Activated naive CD4-positive, alpha-beta T cell treated with anti-CD3 and anti-CD28 coated beads, Interleukin-2, amount 50 U/mL, for 24 hours (primary cell): Measurements from ENCODE around the gene PDE7B.

Experiments used
- H3K27ac Mint-ChIP-seq: one replicate; pipeline ENCODE4 v1.8.0; 2021; ENCODE audit warnings: mild to moderate bottlenecking, mixed read lengths
- H3K27me3 Mint-ChIP-seq: one replicate; pipeline ENCODE4 v1.8.0; 2021; ENCODE audit warnings: mixed read lengths
- H3K36me3 Mint-ChIP-seq: one replicate; pipeline ENCODE4 v1.8.0; 2021; ENCODE audit warnings: mixed read lengths
- H3K4me1 Mint-ChIP-seq: one replicate; pipeline ENCODE4 v1.8.0; 2021; ENCODE audit warnings: mixed read lengths
- H3K4me3 Mint-ChIP-seq: one replicate; pipeline ENCODE4 v1.8.0; 2021; ENCODE audit warnings: mild to moderate bottlenecking, mixed read lengths
- H3K9me3 Mint-ChIP-seq: one replicate; pipeline ENCODE4 v1.8.0; 2021; ENCODE audit warnings: mixed read lengths

Gene PDE7B

GRCh38 chr6:136148051-136148450 is 296.6 kb downstream of the PDE7B start:
- Mint-ChIP-seq H3K27ac (no peak overlapping the region), H3K9me3 (no peaks in the 10 kb centered on the region), H3K4me3 (no peak overlapping the region), H3K4me1 (no peaks in the 10 kb centered on the region), H3K36me3 (no peaks in the 10 kb centered on the region), H3K27me3 (no peaks in the 10 kb centered on the region)

GRCh38 chr6:136148523-136148922 is 297.0 kb downstream of the PDE7B start:
- no peaks in the 10 kb centered on the region for H3K4me1 Mint-ChIP-seq
- no peak overlapping the region for H3K4me3 Mint-ChIP-seq

GRCh38 chr6:136149311-136149710 is 297.8 kb downstream of the PDE7B start:
- no peaks in the 10 kb centered on the region for H3K36me3 Mint-ChIP-seq
- no peaks in the 10 kb centered on the region for H3K9me3 Mint-ChIP-seq

More at GRCh38 chr6:136148523-136148922, 297.0 kb downstream of the PDE7B start:
- Mint-ChIP-seq H3K27ac (no peak overlapping the region), H3K36me3 (no peaks in the 10 kb centered on the region), H3K9me3 (no peaks in the 10 kb centered on the region), H3K27me3 (no peaks in the 10 kb centered on the region)

GRCh38 chr6:136150961-136151360 is 299.5 kb downstream of the PDE7B start:
- Mint-ChIP-seq H3K4me3 (no peak overlapping the region), H3K4me1 (no peaks in the 10 kb centered on the region), H3K9me3 (no peaks in the 10 kb centered on the region), H3K27ac (no peak overlapping the region), H3K36me3 (peaks cover 3% of the 10 kb centered on the region), H3K27me3 (no peaks in the 10 kb centered on the region)

More at GRCh38 chr6:136149311-136149710, 297.8 kb downstream of the PDE7B start:
- Mint-ChIP-seq H3K27me3 (no peaks in the 10 kb centered on the region), H3K4me1 (no peaks in the 10 kb centered on the region), H3K4me3 (no peak overlapping the region), H3K27ac (no peak overlapping the region)

- no peaks in the 10 kb centered on the region for H3K27me3 Mint-ChIP-seq
- H3K9me3 Mint-ChIP-seq, result no peaks in the 10 kb centered on the region
- peaks cover 3% of the 10 kb centered on the region for H3K36me3 Mint-ChIP-seq
- H3K4me1 Mint-ChIP-seq, result no peaks in the 10 kb centered on the region
- H3K27ac Mint-ChIP-seq, result no peak overlapping the region
- no peak overlapping the region for H3K4me3 Mint-ChIP-seq
Observed at GRCh38 chr6:136153707-136154375, 302.3 kb downstream of the PDE7B start.

- no peaks in the 10 kb centered on the region for H3K4me1 Mint-ChIP-seq
- H3K36me3 Mint-ChIP-seq, result peaks cover 3% of the 10 kb centered on the region
- no peaks in the 10 kb centered on the region for H3K27me3 Mint-ChIP-seq
- no peaks in the 10 kb centered on the region for H3K9me3 Mint-ChIP-seq
- no peak overlapping the region for H3K27ac Mint-ChIP-seq
- H3K4me3 Mint-ChIP-seq, result no peak overlapping the region
Observed at GRCh38 chr6:136155191-136155590, 303.7 kb downstream of the PDE7B start.

GRCh38 chr6:136157743-136158142 is 306.2 kb downstream of the PDE7B start:
- peaks cover 5% of the 10 kb centered on the region for H3K36me3 Mint-ChIP-seq
- H3K4me1 Mint-ChIP-seq, result no peaks in the 10 kb centered on the region

GRCh38 chr6:136158387-136158821 is 306.9 kb downstream of the PDE7B start:
- no peaks in the 10 kb centered on the region for H3K27me3 Mint-ChIP-seq
- no peak overlapping the region for H3K27ac Mint-ChIP-seq
- H3K9me3 Mint-ChIP-seq, result no peaks in the 10 kb centered on the region
- no peaks in the 10 kb centered on the region for H3K4me1 Mint-ChIP-seq
- H3K36me3 Mint-ChIP-seq, result peaks cover 5% of the 10 kb centered on the region
- no peak overlapping the region for H3K4me3 Mint-ChIP-seq

More at GRCh38 chr6:136157743-136158142, 306.2 kb downstream of the PDE7B start:
- H3K27me3 Mint-ChIP-seq, result no peaks in the 10 kb centered on the region
- no peaks in the 10 kb centered on the region for H3K9me3 Mint-ChIP-seq
- H3K4me3 Mint-ChIP-seq, result no peak overlapping the region
- H3K27ac Mint-ChIP-seq, result no peak overlapping the region

- Mint-ChIP-seq H3K9me3 (no peaks in the 10 kb centered on the region), H3K4me1 (no peaks in the 10 kb centered on the region), H3K27ac (no peak overlapping the region), H3K36me3 (peaks cover 6% of the 10 kb centered on the region), H3K27me3 (no peaks in the 10 kb centered on the region), H3K4me3 (no peak overlapping the region)
Observed at GRCh38 chr6:136158971-136159370, 307.5 kb downstream of the PDE7B start.

GRCh38 chr6:136160250-136160649 is 308.7 kb downstream of the PDE7B start:
- Mint-ChIP-seq H3K9me3 (no peaks in the 10 kb centered on the region), H3K27ac (no peak overlapping the region)

GRCh38 chr6:136161950-136162349 is 310.4 kb downstream of the PDE7B start:
- H3K36me3 Mint-ChIP-seq, result peaks cover 10% of the 10 kb centered on the region
- no peak overlapping the region for H3K27ac Mint-ChIP-seq
- no peaks in the 10 kb centered on the region for H3K27me3 Mint-ChIP-seq
- no peak overlapping the region for H3K4me3 Mint-ChIP-seq
- no peaks in the 10 kb centered on the region for H3K9me3 Mint-ChIP-seq
- H3K4me1 Mint-ChIP-seq, result no peaks in the 10 kb centered on the region

More at GRCh38 chr6:136160250-136160649, 308.7 kb downstream of the PDE7B start:
- H3K4me1 Mint-ChIP-seq, result no peaks in the 10 kb centered on the region
- H3K4me3 Mint-ChIP-seq, result no peak overlapping the region
- no peaks in the 10 kb centered on the region for H3K27me3 Mint-ChIP-seq
- peaks cover 6% of the 10 kb centered on the region for H3K36me3 Mint-ChIP-seq

- Mint-ChIP-seq H3K4me3 (no peak overlapping the region), H3K4me1 (no peaks in the 10 kb centered on the region), H3K9me3 (no peaks in the 10 kb centered on the region), H3K27ac (no peak overlapping the region), H3K27me3 (no peaks in the 10 kb centered on the region), H3K36me3 (peaks cover 11% of the 10 kb centered on the region)
Observed at GRCh38 chr6:136163260-136163659, 311.8 kb downstream of the PDE7B start.

GRCh38 chr6:136166815-136167214 is 315.3 kb downstream of the PDE7B start:
- H3K27ac Mint-ChIP-seq, result no peak overlapping the region

GRCh38 chr6:136169394-136170148 is 318.1 kb downstream of the PDE7B start:
- H3K9me3 Mint-ChIP-seq, result no peaks in the 10 kb centered on the region
- no peak overlapping the region for H3K4me3 Mint-ChIP-seq
- peaks cover 7% of the 10 kb centered on the region for H3K36me3 Mint-ChIP-seq
- no peak overlapping the region for H3K27ac Mint-ChIP-seq
- H3K27me3 Mint-ChIP-seq, result no peaks in the 10 kb centered on the region
- H3K4me1 Mint-ChIP-seq, result peaks cover 6% of the 10 kb centered on the region

More at GRCh38 chr6:136166815-136167214, 315.3 kb downstream of the PDE7B start:
- no peaks in the 10 kb centered on the region for H3K9me3 Mint-ChIP-seq
- H3K27me3 Mint-ChIP-seq, result no peaks in the 10 kb centered on the region
- peaks cover 11% of the 10 kb centered on the region for H3K36me3 Mint-ChIP-seq
- no peaks in the 10 kb centered on the region for H3K4me1 Mint-ChIP-seq
- H3K4me3 Mint-ChIP-seq, result no peak overlapping the region

- Mint-ChIP-seq H3K36me3 (peaks cover 6% of the 10 kb centered on the region), H3K27ac (no peak overlapping the region), H3K4me1 (peaks cover 6% of the 10 kb centered on the region), H3K9me3 (no peaks in the 10 kb centered on the region), H3K4me3 (no peak overlapping the region), H3K27me3 (no peaks in the 10 kb centered on the region)
Observed at GRCh38 chr6:136171231-136171630, 319.7 kb downstream of the PDE7B start.
